SK-N-SH treated with all-trans-retinoic acid at 6 μM for 48 hours (cell line): ENCODE measurements around the gene ARHGEF40.

Source experiments
- ATAC-seq: fragments of 200-7000 bp; cut with Tn5 transposase; 3 replicates; pipeline ENCODE4 v1.9.1; 2020; ENCODE audit warnings: mild to moderate bottlenecking, moderate library complexity
- ARNTL ChIP-seq: fragments of 450-650 bp; formaldehyde crosslinking; IDR thresholded peaks from 2 replicates; pipeline ENCODE4 v1.5.0; 2020; ENCODE audit warnings: low read depth, mild to moderate bottlenecking, moderate library complexity, borderline replicate concordance
- BACH2 ChIP-seq: fragments of 250-450 bp; sonication (Bioruptor Pico); IDR thresholded peaks from 2 replicates; pipeline ENCODE4 v1.9.0; 2021; ENCODE audit warnings: mild to moderate bottlenecking, borderline replicate concordance
- CREB5 ChIP-seq: fragments of 250-450 bp; sonication (Bioruptor Pico); IDR thresholded peaks from 2 replicates; pipeline ENCODE4 v1.5.1; 2020; ENCODE audit warnings: low read depth, mild to moderate bottlenecking, moderate library complexity
- CSDC2 ChIP-seq: fragments of 250-450 bp; sonication (Bioruptor Pico); IDR thresholded peaks from 2 replicates; pipeline ENCODE4 v1.5.0; 2020; ENCODE audit warnings: mild to moderate bottlenecking, moderate library complexity
- CSRNP3 ChIP-seq: fragments of 250-450 bp; sonication (Bioruptor Pico); IDR thresholded peaks from 2 replicates; pipeline ENCODE4 v1.5.1; 2021; ENCODE audit warnings: mild to moderate bottlenecking, moderate library complexity
- ESRRG ChIP-seq: fragments of 250-450 bp; sonication (Bioruptor Pico); IDR thresholded peaks from 2 replicates; pipeline ENCODE4 v1.6.1; 2021; ENCODE audit warnings: mild to moderate bottlenecking
- GLIS3 ChIP-seq: fragments of 250-450 bp; sonication (Bioruptor Pico); IDR thresholded peaks from 2 replicates; pipeline ENCODE4 v1.5.0; 2020; ENCODE audit warnings: mild to moderate bottlenecking, moderate library complexity
- ISL1 ChIP-seq: fragments of 250-450 bp; sonication (Bioruptor Pico); IDR thresholded peaks from 2 replicates; pipeline ENCODE4 v2.1.2; 2022; ENCODE audit warnings: mild to moderate bottlenecking, moderate library complexity
- OSR1 ChIP-seq: fragments of 250-450 bp; sonication (Bioruptor Pico); IDR thresholded peaks from 2 replicates; pipeline ENCODE4 v1.8.0; 2022; ENCODE audit warnings: moderate library complexity, mild to moderate bottlenecking, inconsistent platforms
- PATZ1 ChIP-seq: fragments of 250-450 bp; sonication (Bioruptor Pico); IDR thresholded peaks from 2 replicates; pipeline ENCODE4 v1.8.0; 2020; ENCODE audit warnings: mild to moderate bottlenecking, moderate library complexity, borderline replicate concordance
- POU6F1 ChIP-seq: fragments of 250-450 bp; sonication (Bioruptor Pico); IDR thresholded peaks from 2 replicates; pipeline ENCODE4 v1.8.0; 2021; ENCODE audit warnings: low read depth, mild to moderate bottlenecking, moderate library complexity, borderline replicate concordance
- PPARA ChIP-seq: fragments of 250-450 bp; sonication (Bioruptor Pico); IDR thresholded peaks from 2 replicates; pipeline ENCODE4 v1.5.0; 2020; ENCODE audit warnings: mild to moderate bottlenecking, borderline replicate concordance
- RARB ChIP-seq: fragments of 250-450 bp; sonication (Bioruptor Pico); IDR thresholded peaks from 2 replicates; pipeline ENCODE4 v1.8.0; 2021; ENCODE audit warnings: mild to moderate bottlenecking, moderate library complexity
- SNAI2 ChIP-seq: fragments of 250-450 bp; sonication (Bioruptor Pico); IDR thresholded peaks from 2 replicates; pipeline ENCODE4 v1.5.0; 2020; ENCODE audit warnings: mild to moderate bottlenecking, moderate library complexity
- TSHZ2 ChIP-seq: fragments of 250-450 bp; sonication (Bioruptor Pico); IDR thresholded peaks from 2 replicates; pipeline ENCODE4 v1.5.0; 2020; ENCODE audit warnings: mild to moderate bottlenecking, moderate library complexity
- ZC3H10 ChIP-seq: fragments of 250-450 bp; sonication (Bioruptor Pico); IDR thresholded peaks from 2 replicates; pipeline ENCODE4 v1.5.1; 2021; ENCODE audit warnings: mild to moderate bottlenecking, moderate library complexity
- ZFP3 ChIP-seq: fragments of 250-450 bp; sonication (Bioruptor Pico); IDR thresholded peaks from 2 replicates; pipeline ENCODE4 v1.5.0; 2020; ENCODE audit warnings: mild to moderate bottlenecking, moderate library complexity
- ZFP30 ChIP-seq: fragments of 450-650 bp; formaldehyde crosslinking; IDR thresholded peaks from 2 replicates; pipeline ENCODE4 v1.5.0; 2022; ENCODE audit warnings: mild to moderate bottlenecking, moderate library complexity
- ZNF565 ChIP-seq: fragments of 450-650 bp; formaldehyde crosslinking; conservative IDR thresholded peaks from 2 replicates; pipeline ENCODE4 v1.5.0; 2020; ENCODE audit warnings: low read depth, mild to moderate bottlenecking, moderate library complexity
- ZNF70 ChIP-seq: fragments of 450-650 bp; formaldehyde crosslinking; IDR thresholded peaks from 2 replicates; pipeline ENCODE4 v1.5.0; 2020; ENCODE audit warnings: mild to moderate bottlenecking, moderate library complexity
- ZNF8 ChIP-seq: fragments of 450-650 bp; formaldehyde crosslinking; IDR thresholded peaks from 2 replicates; pipeline ENCODE4 v1.5.0; 2020; ENCODE audit warnings: mild to moderate bottlenecking, moderate library complexity

Gene ARHGEF40

GRCh38 chr14:21059842-21060613 lies 10.1 kb upstream of the ARHGEF40 start:
- no peak for ATAC-seq
- TF ChIP-seq ISL1 (CRISPR knock-in tag) (no peak), RARB (CRISPR knock-in tag) (no peak), ZFP3 (no peak), PPARA (CRISPR knock-in tag) (no peak), ZC3H10 (CRISPR knock-in tag) (no peak), ESRRG (CRISPR knock-in tag) (no peak), ZNF565 (CRISPR knock-in tag) (no peak), ZNF8 (CRISPR knock-in tag) (no peak), PATZ1 (CRISPR knock-in tag) (no peak), ZNF70 (CRISPR knock-in tag) (no peak), SNAI2 (CRISPR knock-in tag) (no peak), CSDC2 (CRISPR knock-in tag) (no peak), ARNTL (no peak), CREB5 (CRISPR knock-in tag) (no peak), TSHZ2 (CRISPR knock-in tag) (no peak), ZFP30 (CRISPR knock-in tag) (no peak), OSR1 (CRISPR knock-in tag) (no peak), CSRNP3 (CRISPR knock-in tag) (no peak), BACH2 (CRISPR knock-in tag) (no peak)

- no peak for ATAC-seq
- TF ChIP-seq POU6F1 (CRISPR knock-in tag) (no peak), GLIS3 (CRISPR knock-in tag) (no peak), ZNF8 (CRISPR knock-in tag) (no peak), ISL1 (CRISPR knock-in tag) (no peak), CREB5 (CRISPR knock-in tag) (no peak), CSDC2 (CRISPR knock-in tag) (no peak)
Observed at GRCh38 chr14:21060614-21061346, 9.3 kb upstream of the ARHGEF40 start.
